Measurements from ENCODE around the gene CDC37L1. TPM values are rescaled to one million over a fixed set of nuclear protein-coding genes. Genes with fewer than 3 reads are reported as not detected.

The CDC37L1 gene
- total and polyA plus RNA-seq, 9 of the 15 experiments (the other 6 are each of a cell fraction or from before 2014, with no cell fraction given), result 1.5 to 7.9 (median 6.0) TPM

GRCh38 chr9:4740638-4741364 is 61.4 kb downstream of the CDC37L1 start, which contains the start of gene AK3 (continued):
- no peak for TF ChIP-seq TCF15 (CRISPR knock-in tag; IDR thresholded peaks at IDR 0.05)
- TF ChIP-seq THAP7 (CRISPR knock-in tag; IDR thresholded peaks at IDR 0.05), result no peak
- peak in 2 of 3 experiments; percentile 51 to 81 for TF ChIP-seq YY1 (IDR thresholded peaks at IDR 0.05; ENCODE audit: borderline replicate concordance in 1 of 3, control insufficient read depth in 1 of 3, extremely low read depth in 1 of 3, insufficient read depth in 3 of 3, insufficient read length in 1 of 3, insufficient replicate concordance in 2 of 3, low read depth in 1 of 3, low read length in 2 of 3)
- TF ChIP-seq NR2F6 (CRISPR knock-in tag; IDR thresholded peaks at IDR 0.05), result no peak
- TF ChIP-seq, protein P1, sequence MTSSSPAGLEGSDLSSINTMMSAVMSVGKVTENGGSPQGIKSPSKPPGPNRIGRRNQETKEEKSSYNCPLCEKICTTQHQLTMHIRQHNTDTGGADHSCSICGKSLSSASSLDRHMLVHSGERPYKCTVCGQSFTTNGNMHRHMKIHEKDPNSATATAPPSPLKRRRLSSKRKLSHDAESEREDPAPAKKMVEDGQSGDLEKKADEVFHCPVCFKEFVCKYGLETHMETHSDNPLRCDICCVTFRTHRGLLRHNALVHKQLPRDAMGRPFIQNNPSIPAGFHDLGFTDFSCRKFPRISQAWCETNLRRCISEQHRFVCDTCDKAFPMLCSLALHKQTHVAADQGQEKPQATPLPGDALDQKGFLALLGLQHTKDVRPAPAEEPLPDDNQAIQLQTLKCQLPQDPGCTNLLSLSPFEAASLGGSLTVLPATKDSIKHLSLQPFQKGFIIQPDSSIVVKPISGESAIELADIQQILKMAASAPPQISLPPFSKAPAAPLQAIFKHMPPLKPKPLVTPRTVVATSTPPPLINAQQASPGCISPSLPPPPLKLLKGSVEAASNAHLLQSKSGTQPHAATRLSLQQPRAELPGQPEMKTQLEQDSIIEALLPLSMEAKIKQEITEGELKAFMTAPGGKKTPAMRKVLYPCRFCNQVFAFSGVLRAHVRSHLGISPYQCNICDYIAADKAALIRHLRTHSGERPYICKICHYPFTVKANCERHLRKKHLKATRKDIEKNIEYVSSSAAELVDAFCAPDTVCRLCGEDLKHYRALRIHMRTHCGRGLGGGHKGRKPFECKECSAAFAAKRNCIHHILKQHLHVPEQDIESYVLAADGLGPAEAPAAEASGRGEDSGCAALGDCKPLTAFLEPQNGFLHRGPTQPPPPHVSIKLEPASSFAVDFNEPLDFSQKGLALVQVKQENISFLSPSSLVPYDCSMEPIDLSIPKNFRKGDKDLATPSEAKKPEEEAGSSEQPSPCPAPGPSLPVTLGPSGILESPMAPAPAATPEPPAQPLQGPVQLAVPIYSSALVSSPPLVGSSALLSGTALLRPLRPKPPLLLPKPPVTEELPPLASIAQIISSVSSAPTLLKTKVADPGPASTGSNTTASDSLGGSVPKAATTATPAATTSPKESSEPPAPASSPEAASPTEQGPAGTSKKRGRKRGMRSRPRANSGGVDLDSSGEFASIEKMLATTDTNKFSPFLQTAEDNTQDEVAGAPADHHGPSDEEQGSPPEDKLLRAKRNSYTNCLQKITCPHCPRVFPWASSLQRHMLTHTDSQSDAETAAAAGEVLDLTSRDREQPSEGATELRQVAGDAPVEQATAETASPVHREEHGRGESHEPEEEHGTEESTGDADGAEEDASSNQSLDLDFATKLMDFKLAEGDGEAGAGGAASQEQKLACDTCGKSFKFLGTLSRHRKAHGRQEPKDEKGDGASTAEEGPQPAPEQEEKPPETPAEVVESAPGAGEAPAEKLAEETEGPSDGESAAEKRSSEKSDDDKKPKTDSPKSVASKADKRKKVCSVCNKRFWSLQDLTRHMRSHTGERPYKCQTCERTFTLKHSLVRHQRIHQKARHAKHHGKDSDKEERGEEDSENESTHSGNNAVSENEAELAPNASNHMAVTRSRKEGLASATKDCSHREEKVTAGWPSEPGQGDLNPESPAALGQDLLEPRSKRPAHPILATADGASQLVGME (CRISPR knock-in tag; IDR thresholded peaks at IDR 0.05), result 0 out of 2 replicates have a peak, but pooled peaks have one; percentile 17
- TF ChIP-seq CSDE1 (IDR thresholded peaks at IDR 0.05), result no peak
- TF ChIP-seq, protein P2, sequence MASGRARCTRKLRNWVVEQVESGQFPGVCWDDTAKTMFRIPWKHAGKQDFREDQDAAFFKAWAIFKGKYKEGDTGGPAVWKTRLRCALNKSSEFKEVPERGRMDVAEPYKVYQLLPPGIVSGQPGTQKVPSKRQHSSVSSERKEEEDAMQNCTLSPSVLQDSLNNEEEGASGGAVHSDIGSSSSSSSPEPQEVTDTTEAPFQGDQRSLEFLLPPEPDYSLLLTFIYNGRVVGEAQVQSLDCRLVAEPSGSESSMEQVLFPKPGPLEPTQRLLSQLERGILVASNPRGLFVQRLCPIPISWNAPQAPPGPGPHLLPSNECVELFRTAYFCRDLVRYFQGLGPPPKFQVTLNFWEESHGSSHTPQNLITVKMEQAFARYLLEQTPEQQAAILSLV (tag; IDR thresholded peaks at IDR 0.05), result no peak
- peak; percentile 41 for TF ChIP-seq FIP1L1 (IDR thresholded peaks at IDR 0.05; ENCODE audit: low read depth, low read length, poor library complexity, severe bottlenecking)
- TF ChIP-seq ARID4B (CRISPR knock-in tag; IDR thresholded peaks at IDR 0.05), result peak; percentile 60; the same call in 1 of the 2 replicates
- TF ChIP-seq ZNF551 (CRISPR knock-in tag; IDR thresholded peaks at IDR 0.05), result no peak
- no peak for TF ChIP-seq ZNF197 (CRISPR knock-in tag; IDR thresholded peaks at IDR 0.05; ENCODE audit: low read depth)
